Loucy (cell line): Measurements from ENCODE around the gene UNC13C.

ENCODE experiments used
- H2AFZ ChIP-seq: fragments of 200-600 bp; sonication (generic); 2 replicates; pipeline ENCODE4 v1.6.0; 2016; ENCODE audit warnings: antibody characterized with exemption, mild to moderate bottlenecking, low read length, moderate library complexity
- H3F3A ChIP-seq: fragments of 200-600 bp; 2 replicates; pipeline ENCODE4 v1.6.0; 2016; ENCODE audit warnings: antibody characterized with exemption, low read depth, mild to moderate bottlenecking
- H3K27me3 ChIP-seq: fragments of 200-600 bp; sonication (generic); 2 replicates; pipeline ENCODE4 v1.6.1; 2014; ENCODE audit warnings: low read length, mild to moderate bottlenecking; ENCODE audit not compliant: insufficient read depth, poor library complexity, severe bottlenecking
- H3K36me3 ChIP-seq: fragments of 200-600 bp; sonication (generic); 2 replicates; pipeline ENCODE4 v1.6.1; 2016; ENCODE audit warnings: low read length; ENCODE audit not compliant: insufficient read depth
- H3K4me1 ChIP-seq: fragments of 200-600 bp; sonication (generic); 2 replicates; pipeline ENCODE4 v1.5.1; 2014; ENCODE audit warnings: low read length, mild to moderate bottlenecking; ENCODE audit not compliant: insufficient read depth, poor library complexity, severe bottlenecking
- H3K4me2 ChIP-seq: fragments of 200-600 bp; sonication (generic); 2 replicates; pipeline ENCODE4 v1.6.0; 2014; ENCODE audit warnings: antibody characterized with exemption, low read length, low read depth, mild to moderate bottlenecking; ENCODE audit not compliant: poor library complexity, severe bottlenecking
- H3K4me3 ChIP-seq: fragments of 200-600 bp; sonication (generic); 2 replicates; pipeline ENCODE4 v1.5.1; 2014; ENCODE audit warnings: low read length, mild to moderate bottlenecking, mixed read lengths; ENCODE audit not compliant: poor library complexity, severe bottlenecking
- H3K79me2 ChIP-seq: fragments of 200-600 bp; sonication (generic); 2 replicates; pipeline ENCODE4 v1.6.1; 2014; ENCODE audit warnings: low read length; ENCODE audit not compliant: insufficient read depth
- H3K9ac ChIP-seq: fragments of 200-600 bp; sonication (generic); 2 replicates; pipeline ENCODE4 v1.6.0; 2014; ENCODE audit warnings: mild to moderate bottlenecking, low read depth, low read length, moderate library complexity; ENCODE audit not compliant: poor library complexity, severe bottlenecking
- H3K9me2 ChIP-seq: fragments of 200-600 bp; sonication (generic); replicated peaks from 2 replicates; pipeline ENCODE4 v1.6.1; 2016; ENCODE audit warnings: low read depth, low read length, mixed read lengths
- H3K9me3 ChIP-seq: fragments of 200-600 bp; sonication (generic); 2 replicates; pipeline ENCODE4 v1.6.1; 2014; ENCODE audit warnings: mild to moderate bottlenecking, antibody characterized with exemption, low read length, low read depth; ENCODE audit not compliant: insufficient read depth
- H4K20me1 ChIP-seq: fragments of 200-600 bp; sonication (generic); 2 replicates; pipeline ENCODE4 v1.6.0; 2014; ENCODE audit warnings: antibody characterized with exemption, low read length, mild to moderate bottlenecking; ENCODE audit not compliant: insufficient read depth, poor library complexity, severe bottlenecking
- CTCF ChIP-seq: fragments of 200-600 bp; sonication (generic); conservative IDR thresholded peaks from 2 replicates; pipeline ENCODE4 v1.5.1; 2014; ENCODE audit warnings: mild to moderate bottlenecking, antibody characterized with exemption, low read length
- EZH2phosphoT487 ChIP-seq: fragments of 200-600 bp; IDR thresholded peaks from 2 replicates; pipeline ENCODE4 v1.6.1; 2018; ENCODE audit warnings: antibody characterized with exemption, mild to moderate bottlenecking, moderate library complexity, borderline replicate concordance

UNC13C gene

GRCh38 chr15:54083501-54083900, 105.3 kb downstream of the UNC13C start:
- no peak overlapping the region for H3K4me3 ChIP-seq
- no peaks in the 10 kb centered on the region for H3K4me1 ChIP-seq
- TF ChIP-seq CTCF (no peak), EZH2phosphoT487 (no peak)
- no peaks in the 10 kb centered on the region for H3K9me3 ChIP-seq
- H3K9me2 ChIP-seq = no peaks in the 10 kb centered on the region
- H3K9ac ChIP-seq = no peak overlapping the region
- H3K36me3 ChIP-seq = no peaks in the 10 kb centered on the region
- no peak overlapping the region for H2AFZ ChIP-seq
- no peak overlapping the region for H3K4me2 ChIP-seq
- H3F3A ChIP-seq = no peaks in the 10 kb centered on the region
- H4K20me1 ChIP-seq = no peaks in the 10 kb centered on the region
- no peaks in the 10 kb centered on the region for H3K79me2 ChIP-seq
- H3K27me3 ChIP-seq = no peaks in the 10 kb centered on the region

GRCh38 chr15:54083991-54084390, 105.8 kb downstream of the UNC13C start:
- Histone ChIP-seq H3K9me2 (no peaks in the 10 kb centered on the region), H3K9ac (no peak overlapping the region), H4K20me1 (no peaks in the 10 kb centered on the region), H3F3A (no peaks in the 10 kb centered on the region), H3K27me3 (no peaks in the 10 kb centered on the region), H3K4me1 (no peaks in the 10 kb centered on the region), H3K4me2 (no peak overlapping the region), H3K4me3 (no peak overlapping the region), H2AFZ (no peak overlapping the region), H3K36me3 (no peaks in the 10 kb centered on the region), H3K79me2 (no peaks in the 10 kb centered on the region), H3K9me3 (no peaks in the 10 kb centered on the region)
- TF ChIP-seq EZH2phosphoT487 (no peak), CTCF (no peak)

GRCh38 chr15:54088837-54089236, 110.6 kb downstream of the UNC13C start:
- no peaks in the 10 kb centered on the region for H4K20me1 ChIP-seq
- no peaks in the 10 kb centered on the region for H3K9me2 ChIP-seq
- H3K4me1 ChIP-seq = no peaks in the 10 kb centered on the region
- no peaks in the 10 kb centered on the region for H3F3A ChIP-seq
- no peak for TF ChIP-seq CTCF
- no peaks in the 10 kb centered on the region for H3K36me3 ChIP-seq
- H3K27me3 ChIP-seq = no peaks in the 10 kb centered on the region
- no peak overlapping the region for H3K9ac ChIP-seq
- H2AFZ ChIP-seq = no peak overlapping the region
- H3K79me2 ChIP-seq = no peaks in the 10 kb centered on the region
- no peak overlapping the region for H3K4me3 ChIP-seq
- H3K9me3 ChIP-seq = no peaks in the 10 kb centered on the region
- H3K4me2 ChIP-seq = no peak overlapping the region
